Measurements from ENCODE around the gene ENAM. TPM values are rescaled to one million over a fixed set of nuclear protein-coding genes. Genes with fewer than 3 reads are reported as not detected.

ENAM gene
- total RNA-seq, 1 experiment from 2014 or later: not detected

- ChIA-PET POLR2A (no interaction called here), CTCF (no interaction called here)
- no peaks in the 10 kb centered on the region for H3K4me1 ChIP-seq (ENCODE audit: control insufficient read depth, insufficient read depth, low read length)
- H3K4me3 ChIP-seq (ENCODE audit: low read depth in 2 of 2, low read length in 2 of 2): no peak overlapping the region
- H3K36me3 ChIP-seq (ENCODE audit: control insufficient read depth, insufficient read depth, low read length): no peaks in the 10 kb centered on the region
- H3K9me3 ChIP-seq (ENCODE audit: control insufficient read depth, insufficient read depth, low read depth, low read length): no peaks in the 10 kb centered on the region
- no peaks in the 10 kb centered on the region for H3K27me3 ChIP-seq (ENCODE audit: control insufficient read depth, insufficient read depth, low read length)
- in situ Hi-C loops (cut with HindIII; ENCODE audit: low pct_unique_long_range_greater_than_20kb, low sequenced_read_pairs) (no loop called here), intact Hi-C loops (cut with micrococcal nuclease; ENCODE audit: unreplicated experiment) (no loop called here)
- no TSS peak for BruUV-seq (replicated peaks)
- no peak overlapping the region for H3K27ac ChIP-seq (ENCODE audit: low read length)
- ATAC-seq (no peak), DNase-seq (ENCODE audit: low read depth, low spot score) (no peak)
- no peak for TF ChIP-seq POLR2AphosphoS5 (IDR thresholded peaks at IDR 0.05; ENCODE audit: low read depth, low read length)
- no peak for TF ChIP-seq REST (IDR thresholded peaks at IDR 0.05; ENCODE audit: insufficient read depth in 1 of 2, low read depth in 2 of 2, low read length in 1 of 2)
- no peak for TF ChIP-seq SIN3A (IDR thresholded peaks at IDR 0.05; ENCODE audit: borderline replicate concordance, insufficient read depth, low read depth, low read length)
- TF ChIP-seq TCF7L2 (IDR thresholded peaks at IDR 0.05; ENCODE audit: low read depth, low read length): no peak
- no peak for TF ChIP-seq CTCF (IDR thresholded peaks at IDR 0.05)
These were observed 14.4 kb upstream of the ENAM start for GRCh38 chr4:70614184-70614555.

- Histone ChIP-seq H3K36me3 (ENCODE audit: control insufficient read depth, insufficient read depth, low read length) (no peaks in the 10 kb centered on the region), H3K4me1 (ENCODE audit: control insufficient read depth, insufficient read depth, low read length) (no peaks in the 10 kb centered on the region), H3K27ac (ENCODE audit: low read length) (no peak overlapping the region), H3K4me3 (ENCODE audit: low read depth in 2 of 2, low read length in 2 of 2) (no peak overlapping the region), H3K27me3 (ENCODE audit: control insufficient read depth, insufficient read depth, low read length) (no peaks in the 10 kb centered on the region), H3K9me3 (ENCODE audit: control insufficient read depth, insufficient read depth, low read depth, low read length) (no peaks in the 10 kb centered on the region)
- intact Hi-C loops (cut with micrococcal nuclease; ENCODE audit: unreplicated experiment) (no loop called here), in situ Hi-C loops (cut with HindIII; ENCODE audit: low pct_unique_long_range_greater_than_20kb, low sequenced_read_pairs) (no loop called here)
- no peak for DNase-seq (ENCODE audit: low read depth, low spot score)
- TF ChIP-seq REST (IDR thresholded peaks at IDR 0.05; ENCODE audit: insufficient read depth in 1 of 2, low read depth in 2 of 2, low read length in 1 of 2): no peak
- no peak for TF ChIP-seq POLR2AphosphoS5 (IDR thresholded peaks at IDR 0.05; ENCODE audit: low read depth, low read length)
- TF ChIP-seq CTCF (IDR thresholded peaks at IDR 0.05): no peak
- no peak for TF ChIP-seq SIN3A (IDR thresholded peaks at IDR 0.05; ENCODE audit: borderline replicate concordance, insufficient read depth, low read depth, low read length)
- TF ChIP-seq TCF7L2 (IDR thresholded peaks at IDR 0.05; ENCODE audit: low read depth, low read length): no peak
- CTCF ChIA-PET: no interaction called here
- no TSS peak for BruUV-seq (replicated peaks)
- POLR2A ChIA-PET: interaction anchor here (0.5 kb wide), 1 partner anchor 391 kb away, joined by 5 read pairs; no protein-coding TSS in a partner anchor
- ATAC-seq: no peak
These were observed 9.3 kb upstream of the ENAM start for GRCh38 chr4:70619288-70619687.

All from Panc1 (cell line).